ENCODE data around the gene DOC2B.

- TF ChIP-seq, protein P1, sequence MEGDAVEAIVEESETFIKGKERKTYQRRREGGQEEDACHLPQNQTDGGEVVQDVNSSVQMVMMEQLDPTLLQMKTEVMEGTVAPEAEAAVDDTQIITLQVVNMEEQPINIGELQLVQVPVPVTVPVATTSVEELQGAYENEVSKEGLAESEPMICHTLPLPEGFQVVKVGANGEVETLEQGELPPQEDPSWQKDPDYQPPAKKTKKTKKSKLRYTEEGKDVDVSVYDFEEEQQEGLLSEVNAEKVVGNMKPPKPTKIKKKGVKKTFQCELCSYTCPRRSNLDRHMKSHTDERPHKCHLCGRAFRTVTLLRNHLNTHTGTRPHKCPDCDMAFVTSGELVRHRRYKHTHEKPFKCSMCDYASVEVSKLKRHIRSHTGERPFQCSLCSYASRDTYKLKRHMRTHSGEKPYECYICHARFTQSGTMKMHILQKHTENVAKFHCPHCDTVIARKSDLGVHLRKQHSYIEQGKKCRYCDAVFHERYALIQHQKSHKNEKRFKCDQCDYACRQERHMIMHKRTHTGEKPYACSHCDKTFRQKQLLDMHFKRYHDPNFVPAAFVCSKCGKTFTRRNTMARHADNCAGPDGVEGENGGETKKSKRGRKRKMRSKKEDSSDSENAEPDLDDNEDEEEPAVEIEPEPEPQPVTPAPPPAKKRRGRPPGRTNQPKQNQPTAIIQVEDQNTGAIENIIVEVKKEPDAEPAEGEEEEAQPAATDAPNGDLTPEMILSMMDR (conservative IDR thresholded peaks at IDR 0.05; ENCODE audit: low read depth, low read length) = no peak
- TF ChIP-seq EZH2 (IDR thresholded peaks at IDR 0.05; ENCODE audit: borderline replicate concordance, low read depth, low read length, poor library complexity, severe bottlenecking) = no peak
Measured at GRCh38 chr17:146983-147761, 34.3 kb downstream of the DOC2B start.
